ENCODE data around the gene ZSWIM4. TPM values are rescaled to one million over a fixed set of nuclear protein-coding genes. Genes with fewer than 3 reads are reported as not detected.

The ZSWIM4 gene
- total and polyA plus RNA-seq, 7 donors: 0.60 to 4.4 (median 3.2) TPM

- intact Hi-C loops (cut with DNase I): loop anchor here (5.0 kb wide), 1 partner anchor 42 kb away; the partner anchor contains the start of gene ZSWIM4
- DNase-seq: peak; percentile 95
These were observed 44.1 kb downstream of the ZSWIM4 start for GRCh38 chr19:13839130-13839937.

GRCh38 chr19:13839938-13840304 lies 44.7 kb downstream of the ZSWIM4 start:
- DNase-seq: no peak
- TF ChIP-seq CTCF (IDR thresholded peaks at IDR 0.05): no peak
- TF ChIP-seq POLR2A (IDR thresholded peaks at IDR 0.05): no peak
- no peak for TF ChIP-seq EP300 (IDR thresholded peaks at IDR 0.05)
- no peak for TF ChIP-seq POLR2AphosphoS5 (IDR thresholded peaks at IDR 0.05)
- peak overlapping the region; percentile 77 to 99 (median 88) for H3K4me3 ChIP-seq
- no peaks in the 10 kb centered on the region for H3K9me3 ChIP-seq
- peak overlapping the region; percentile 96 to 100 (median 99) for H3K27ac ChIP-seq
- H3K4me1 ChIP-seq: peaks cover 0 to 81% (median 74%) of the 10 kb centered on the region in 4 donors
- no peaks in the 10 kb centered on the region for H3K27me3 ChIP-seq
- intact Hi-C loops (cut with DNase I): loop anchor here (5.0 to 10.0 kb wide), 2 partner anchors 43 to 815 kb away; partner anchors contain the start of gene ZSWIM4
- 10 to 16% methylated on average over 6 of the region's 6 CpGs for WGBS, 2 donors
- peaks cover 0 to 16% (median 11%) of the 10 kb centered on the region in 4 donors for H3K36me3 ChIP-seq

More at GRCh38 chr19:13839130-13839937, 44.1 kb downstream of the ZSWIM4 start:
- Histone ChIP-seq H3K36me3 (peaks cover 0 to 22% (median 11%) of the 10 kb centered on the region in 4 donors), H3K4me3 (peak overlapping the region; percentile 77 to 99 (median 88)), H3K9me3 (no peaks in the 10 kb centered on the region), H3K27ac (peak overlapping the region; percentile 96 to 100 (median 99)), H3K27me3 (no peaks in the 10 kb centered on the region), H3K4me1 (peaks cover 0 to 87% (median 80%) of the 10 kb centered on the region in 4 donors)
- peak in 2 of 4 donors; percentile 35 to 36 for TF ChIP-seq EP300 (IDR thresholded peaks at IDR 0.05)
- TF ChIP-seq POLR2A (IDR thresholded peaks at IDR 0.05): peak; percentile 26 to 45
- TF ChIP-seq POLR2AphosphoS5 (IDR thresholded peaks at IDR 0.05): peak; percentile 68 to 85 (median 80)
- no peak for TF ChIP-seq CTCF (IDR thresholded peaks at IDR 0.05)
- WGBS, 2 donors: 2 to 8% methylated on average over 36 of the region's 36 CpGs

GRCh38 chr19:13840305-13841085 lies 45.3 kb downstream of the ZSWIM4 start:
- H3K4me1 ChIP-seq: peaks cover 0 to 75% (median 70%) of the 10 kb centered on the region in 4 donors
- TF ChIP-seq EP300 (IDR thresholded peaks at IDR 0.05): no peak
- TF ChIP-seq POLR2AphosphoS5 (IDR thresholded peaks at IDR 0.05): peak in 3 of 4 donors; percentile 39 to 73 (median 57)
- peak; percentile 12 to 24 for TF ChIP-seq POLR2A (IDR thresholded peaks at IDR 0.05)
- no peaks in the 10 kb centered on the region for H3K27me3 ChIP-seq
- peaks cover 0 to 12% (median 10%) of the 10 kb centered on the region in 4 donors for H3K36me3 ChIP-seq
- peak overlapping the region; percentile 96 to 100 (median 99) for H3K27ac ChIP-seq
- intact Hi-C loops (cut with DNase I): loop anchor here (10.0 kb wide), 1 partner anchor 816 kb away; no protein-coding TSS in a partner anchor
- H3K4me3 ChIP-seq: peak overlapping the region; percentile 77 to 99 (median 88)
- 9 to 28% methylated on average over 23 of the region's 23 CpGs for WGBS, 2 donors
- no peaks in the 10 kb centered on the region for H3K9me3 ChIP-seq
- peak; percentile 84 for DNase-seq

GRCh38 chr19:13841086-13841961 lies 46.1 kb downstream of the ZSWIM4 start:
- WGBS, 2 donors: 20 to 34% methylated on average over 26 of the region's 26 CpGs
- H3K4me1 ChIP-seq: peaks cover 0 to 74% (median 66%) of the 10 kb centered on the region in 4 donors
- no peaks in the 10 kb centered on the region for H3K27me3 ChIP-seq
- H3K9me3 ChIP-seq: no peaks in the 10 kb centered on the region
- H3K4me3 ChIP-seq: peak overlapping the region; percentile 77 to 99 (median 88)
- intact Hi-C loops (cut with DNase I): loop anchor here (10.0 kb wide), 1 partner anchor 817 kb away; no protein-coding TSS in a partner anchor
- TF ChIP-seq POLR2A (IDR thresholded peaks at IDR 0.05) (peak in 1 of 2 donors; percentile 30), CTCF (IDR thresholded peaks at IDR 0.05) (no peak), POLR2AphosphoS5 (IDR thresholded peaks at IDR 0.05) (peak; percentile 19 to 72 (median 63))
- peak; percentile 86 for DNase-seq
- H3K36me3 ChIP-seq: peaks cover 0 to 4% (median 3%) of the 10 kb centered on the region in 4 donors
- H3K27ac ChIP-seq: peak overlapping the region; percentile 96 to 100 (median 99)
